GM18520 (cell line): ENCODE data around the gene ALKBH6.

Experiments used
- ATAC-seq: cut with Tn5 transposase; IDR thresholded peaks from one replicate; pipeline ENCODE4 v1.9.1; 2021; ENCODE audit not compliant: unreplicated experiment

Gene ALKBH6

DNA sequence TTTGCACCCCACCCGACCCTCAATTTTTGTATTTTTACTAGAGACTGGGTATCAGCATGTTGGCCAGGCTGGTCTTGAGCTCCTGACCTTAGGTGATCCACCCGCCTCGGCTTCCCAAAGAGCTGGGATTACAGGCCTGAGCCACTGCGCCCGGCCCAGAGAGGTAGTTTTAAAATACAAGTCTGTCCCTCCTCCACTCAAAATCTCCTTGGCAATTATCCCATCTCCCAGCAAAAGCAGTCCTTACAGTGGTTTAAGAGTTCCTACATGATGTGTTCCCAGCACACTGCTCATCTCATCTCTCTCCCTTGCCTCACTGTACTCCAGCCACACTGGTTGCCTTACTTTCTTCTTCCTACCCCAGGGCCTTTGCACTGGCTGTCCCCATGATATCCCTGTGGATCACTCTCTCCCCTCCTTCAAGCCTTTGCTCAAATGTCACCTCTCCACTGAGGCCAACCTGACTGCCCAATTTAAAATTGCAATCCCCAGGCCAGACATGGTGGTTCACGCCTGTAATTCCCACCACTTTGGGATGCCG is 53.5 kb downstream of the ALKBH6 start:
- ATAC-seq = no peak

DNA sequence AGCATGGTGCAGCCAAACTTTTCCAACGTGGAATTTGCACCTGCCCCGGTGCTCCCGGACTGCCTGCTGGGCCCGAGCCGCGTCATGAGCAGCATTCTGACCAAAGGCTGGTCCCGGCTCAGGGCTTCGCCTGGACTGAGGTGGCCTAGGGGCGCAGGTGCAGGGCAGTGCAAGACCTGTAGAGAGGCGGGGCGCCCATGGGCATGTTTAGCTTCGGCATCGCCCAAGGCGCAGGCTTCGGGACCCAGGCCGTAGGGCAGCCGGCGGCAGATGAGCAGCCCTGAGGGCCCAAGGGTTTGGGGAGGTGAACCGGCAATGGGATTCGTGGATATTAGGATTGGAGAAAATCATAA is 54.1 kb downstream of the ALKBH6 start:
- no peak for ATAC-seq
